ENCODE data around the gene INCENP.

INCENP gene

GRCh38 chr11:62104816-62105653 lies 18.8 kb upstream of the INCENP start:
- Histone ChIP-seq H3K27me3 (ENCODE audit: control insufficient read depth in 1 of 2, insufficient read depth in 2 of 2, low read length in 2 of 2) (peaks cover 0 to 2% of the 10 kb centered on the region in 2 donors), H3K9me3 (ENCODE audit: control insufficient read depth in 1 of 2, low read length in 2 of 2) (no peaks in the 10 kb centered on the region), H3K9ac (ENCODE audit: low read depth in 1 of 2, low read length in 2 of 2) (peak overlapping the region; percentile 6 to 45), H3K4me3 (ENCODE audit: low read depth in 1 of 2, low read length in 2 of 2) (peak overlapping the region; percentile 28 to 45), H3K4me1 (ENCODE audit: control insufficient read depth in 1 of 2, insufficient read depth in 2 of 2, low read length in 2 of 2) (peaks cover 8% of the 10 kb centered on the region in 2 donors), H3K36me3 (ENCODE audit: control insufficient read depth in 1 of 2, insufficient read depth in 2 of 2, low read length in 2 of 2) (no peaks in the 10 kb centered on the region), H3K27ac (ENCODE audit: low read depth, low read length) (peak overlapping the region; percentile 73)

- Histone ChIP-seq H3K4me3 (ENCODE audit: low read depth in 1 of 2, low read length in 2 of 2) (peak overlapping the region; percentile 28 to 45), H3K27ac (ENCODE audit: low read depth, low read length) (peak overlapping the region; percentile 73), H3K27me3 (ENCODE audit: control insufficient read depth in 1 of 2, insufficient read depth in 2 of 2, low read length in 2 of 2) (peaks cover 0 to 2% of the 10 kb centered on the region in 2 donors), H3K9me3 (ENCODE audit: control insufficient read depth in 1 of 2, low read length in 2 of 2) (no peaks in the 10 kb centered on the region), H3K36me3 (ENCODE audit: control insufficient read depth in 1 of 2, insufficient read depth in 2 of 2, low read length in 2 of 2) (no peaks in the 10 kb centered on the region), H3K9ac (ENCODE audit: low read depth in 1 of 2, low read length in 2 of 2) (peak overlapping the region; percentile 6 to 45), H3K4me1 (ENCODE audit: control insufficient read depth in 1 of 2, insufficient read depth in 2 of 2, low read length in 2 of 2) (peaks cover 8% of the 10 kb centered on the region in 2 donors)
Observed at GRCh38 chr11:62105667-62106191, 18.1 kb upstream of the INCENP start.

GRCh38 chr11:62108017-62108750 lies 15.6 kb upstream of the INCENP start:
- Histone ChIP-seq H3K9ac (ENCODE audit: low read depth in 1 of 2, low read length in 2 of 2) (no peak overlapping the region), H3K27me3 (ENCODE audit: control insufficient read depth in 1 of 2, insufficient read depth in 2 of 2, low read length in 2 of 2) (peaks cover 0 to 2% of the 10 kb centered on the region in 2 donors), H3K36me3 (ENCODE audit: control insufficient read depth in 1 of 2, insufficient read depth in 2 of 2, low read length in 2 of 2) (no peaks in the 10 kb centered on the region), H3K4me3 (ENCODE audit: low read depth in 1 of 2, low read length in 2 of 2) (no peak overlapping the region), H3K9me3 (ENCODE audit: control insufficient read depth in 1 of 2, low read length in 2 of 2) (no peaks in the 10 kb centered on the region), H3K4me1 (ENCODE audit: control insufficient read depth in 1 of 2, insufficient read depth in 2 of 2, low read length in 2 of 2) (peaks cover 8% of the 10 kb centered on the region in 2 donors), H3K27ac (ENCODE audit: low read depth, low read length) (no peak overlapping the region)

- peaks cover 0 to 2% of the 10 kb centered on the region in 2 donors for H3K27me3 ChIP-seq (ENCODE audit: control insufficient read depth in 1 of 2, insufficient read depth in 2 of 2, low read length in 2 of 2)
- H3K4me3 ChIP-seq (ENCODE audit: low read depth in 1 of 2, low read length in 2 of 2): no peak overlapping the region
- no peaks in the 10 kb centered on the region for H3K36me3 ChIP-seq (ENCODE audit: control insufficient read depth in 1 of 2, insufficient read depth in 2 of 2, low read length in 2 of 2)
- no peak overlapping the region for H3K27ac ChIP-seq (ENCODE audit: low read depth, low read length)
- peaks cover 8% of the 10 kb centered on the region in 2 donors for H3K4me1 ChIP-seq (ENCODE audit: control insufficient read depth in 1 of 2, insufficient read depth in 2 of 2, low read length in 2 of 2)
- H3K9ac ChIP-seq (ENCODE audit: low read depth in 1 of 2, low read length in 2 of 2): no peak overlapping the region
- no peaks in the 10 kb centered on the region for H3K9me3 ChIP-seq (ENCODE audit: control insufficient read depth in 1 of 2, low read length in 2 of 2)
Observed at GRCh38 chr11:62108971-62109404, 14.8 kb upstream of the INCENP start.

GRCh38 chr11:62115085-62115694 lies 8.6 kb upstream of the INCENP start:
- Histone ChIP-seq H3K27ac (ENCODE audit: low read depth, low read length) (no peak overlapping the region), H3K4me1 (ENCODE audit: control insufficient read depth in 1 of 2, insufficient read depth in 2 of 2, low read length in 2 of 2) (no peaks in the 10 kb centered on the region), H3K9me3 (ENCODE audit: control insufficient read depth in 1 of 2, low read length in 2 of 2) (peaks cover 5% of the 10 kb centered on the region in 2 donors), H3K27me3 (ENCODE audit: control insufficient read depth in 1 of 2, insufficient read depth in 2 of 2, low read length in 2 of 2) (no peaks in the 10 kb centered on the region), H3K4me3 (ENCODE audit: low read depth in 1 of 2, low read length in 2 of 2) (no peak overlapping the region), H3K36me3 (ENCODE audit: control insufficient read depth in 1 of 2, insufficient read depth in 2 of 2, low read length in 2 of 2) (no peaks in the 10 kb centered on the region), H3K9ac (ENCODE audit: low read depth in 1 of 2, low read length in 2 of 2) (no peak overlapping the region)

- H3K27me3 ChIP-seq (ENCODE audit: control insufficient read depth in 1 of 2, insufficient read depth in 2 of 2, low read length in 2 of 2): no peaks in the 10 kb centered on the region
- H3K9me3 ChIP-seq (ENCODE audit: control insufficient read depth in 1 of 2, low read length in 2 of 2): peaks cover 5% of the 10 kb centered on the region in 2 donors
- H3K4me3 ChIP-seq (ENCODE audit: low read depth in 1 of 2, low read length in 2 of 2): no peak overlapping the region
- H3K27ac ChIP-seq (ENCODE audit: low read depth, low read length): no peak overlapping the region
- H3K36me3 ChIP-seq (ENCODE audit: control insufficient read depth in 1 of 2, insufficient read depth in 2 of 2, low read length in 2 of 2): no peaks in the 10 kb centered on the region
- H3K9ac ChIP-seq (ENCODE audit: low read depth in 1 of 2, low read length in 2 of 2): no peak overlapping the region
- no peaks in the 10 kb centered on the region for H3K4me1 ChIP-seq (ENCODE audit: control insufficient read depth in 1 of 2, insufficient read depth in 2 of 2, low read length in 2 of 2)
Observed at GRCh38 chr11:62116451-62116850, 7.4 kb upstream of the INCENP start.

GRCh38 chr11:62119569-62119968 lies 4.2 kb upstream of the INCENP start:
- no peaks in the 10 kb centered on the region for H3K27me3 ChIP-seq (ENCODE audit: control insufficient read depth in 1 of 2, insufficient read depth in 2 of 2, low read length in 2 of 2)
- H3K36me3 ChIP-seq (ENCODE audit: control insufficient read depth in 1 of 2, insufficient read depth in 2 of 2, low read length in 2 of 2): no peaks in the 10 kb centered on the region
- H3K4me1 ChIP-seq (ENCODE audit: control insufficient read depth in 1 of 2, insufficient read depth in 2 of 2, low read length in 2 of 2): peaks cover under 1 to 1% of the 10 kb centered on the region in 2 donors
- H3K4me3 ChIP-seq (ENCODE audit: low read depth in 1 of 2, low read length in 2 of 2): no peak overlapping the region
- no peak overlapping the region for H3K9ac ChIP-seq (ENCODE audit: low read depth in 1 of 2, low read length in 2 of 2)
- H3K9me3 ChIP-seq (ENCODE audit: control insufficient read depth in 1 of 2, low read length in 2 of 2): peaks cover 5% of the 10 kb centered on the region in 2 donors
- H3K27ac ChIP-seq (ENCODE audit: low read depth, low read length): no peak overlapping the region

GRCh38 chr11:62120001-62120400 lies 3.8 kb upstream of the INCENP start:
- H3K27me3 ChIP-seq (ENCODE audit: control insufficient read depth in 1 of 2, insufficient read depth in 2 of 2, low read length in 2 of 2): no peaks in the 10 kb centered on the region
- H3K27ac ChIP-seq (ENCODE audit: low read depth, low read length): no peak overlapping the region
- H3K4me3 ChIP-seq (ENCODE audit: low read depth in 1 of 2, low read length in 2 of 2): no peak overlapping the region
- no peaks in the 10 kb centered on the region for H3K36me3 ChIP-seq (ENCODE audit: control insufficient read depth in 1 of 2, insufficient read depth in 2 of 2, low read length in 2 of 2)
- no peak overlapping the region for H3K9ac ChIP-seq (ENCODE audit: low read depth in 1 of 2, low read length in 2 of 2)
- peaks cover 5 to 6% of the 10 kb centered on the region in 2 donors for H3K4me1 ChIP-seq (ENCODE audit: control insufficient read depth in 1 of 2, insufficient read depth in 2 of 2, low read length in 2 of 2)
- H3K9me3 ChIP-seq (ENCODE audit: control insufficient read depth in 1 of 2, low read length in 2 of 2): peaks cover 5% of the 10 kb centered on the region in 2 donors

GRCh38 chr11:62120431-62120830 lies 3.4 kb upstream of the INCENP start:
- Histone ChIP-seq H3K27ac (ENCODE audit: low read depth, low read length) (no peak overlapping the region), H3K9me3 (ENCODE audit: control insufficient read depth in 1 of 2, low read length in 2 of 2) (peaks cover 5% of the 10 kb centered on the region in 2 donors), H3K27me3 (ENCODE audit: control insufficient read depth in 1 of 2, insufficient read depth in 2 of 2, low read length in 2 of 2) (no peaks in the 10 kb centered on the region), H3K9ac (ENCODE audit: low read depth in 1 of 2, low read length in 2 of 2) (no peak overlapping the region), H3K4me3 (ENCODE audit: low read depth in 1 of 2, low read length in 2 of 2) (no peak overlapping the region), H3K4me1 (ENCODE audit: control insufficient read depth in 1 of 2, insufficient read depth in 2 of 2, low read length in 2 of 2) (peaks cover 9 to 10% of the 10 kb centered on the region in 2 donors), H3K36me3 (ENCODE audit: control insufficient read depth in 1 of 2, insufficient read depth in 2 of 2, low read length in 2 of 2) (no peaks in the 10 kb centered on the region)
